Left renal pelvis (tissue), 4 donors: Measurements from ENCODE around the gene THBS3. TPM values are rescaled to one million over a fixed set of nuclear protein-coding genes. Genes with fewer than 3 reads are reported as not detected.
"Not testable (repeated sequence)": the region's sequence is repeated elsewhere in the genome, so short reads cannot be mapped to it uniquely, and the experiment has no call there.

Experiments used
- DNase-seq, 4 donors: peaks; one replicate each; pipeline ENCODE4 v3.0.0-alpha.2; 2013; ENCODE audit warnings: low read depth in 4 of 4, low spot score in 3 of 4
- polyA plus RNA-seq, 4 donors: library from polyadenylated mRNA; unstranded; fragments of 120-200 nt; gene quantifications; one replicate each; pipeline ENCODE4 v1.2.1, GENCODE V29; 2013; ENCODE audit not compliant: insufficient read length in 4 of 4

THBS3 gene
- polyA plus RNA-seq, 4 donors = 27.7 to 52.9 (median 46.5) TPM

- DNase-seq = no peak
Observed at GRCh38 chr1:155176544-155177071, 31.1 kb downstream of the THBS3 start.

DNA sequence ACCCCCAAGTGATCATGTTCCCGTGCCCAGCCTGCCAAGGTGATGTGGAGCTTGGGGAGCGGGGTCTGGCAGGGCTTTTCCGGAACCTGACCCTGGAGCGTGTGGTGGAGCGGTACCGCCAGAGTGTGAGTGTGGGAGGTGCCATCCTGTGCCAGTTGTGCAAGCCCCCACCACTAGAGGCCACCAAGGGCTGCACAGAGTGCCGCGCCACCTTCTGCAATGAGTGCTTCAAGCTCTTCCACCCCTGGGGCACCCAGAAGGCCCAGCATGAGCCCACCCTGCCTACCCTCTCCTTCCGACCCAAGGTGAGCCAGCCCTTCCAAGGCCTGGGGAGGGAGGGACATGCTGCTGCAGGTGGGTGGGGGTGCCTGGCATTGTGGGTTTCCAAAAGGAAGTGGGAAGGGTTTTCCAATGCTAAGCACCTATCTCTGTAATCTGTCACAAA is 31.7 kb downstream of the THBS3 start:
- no peak for DNase-seq

DNA sequence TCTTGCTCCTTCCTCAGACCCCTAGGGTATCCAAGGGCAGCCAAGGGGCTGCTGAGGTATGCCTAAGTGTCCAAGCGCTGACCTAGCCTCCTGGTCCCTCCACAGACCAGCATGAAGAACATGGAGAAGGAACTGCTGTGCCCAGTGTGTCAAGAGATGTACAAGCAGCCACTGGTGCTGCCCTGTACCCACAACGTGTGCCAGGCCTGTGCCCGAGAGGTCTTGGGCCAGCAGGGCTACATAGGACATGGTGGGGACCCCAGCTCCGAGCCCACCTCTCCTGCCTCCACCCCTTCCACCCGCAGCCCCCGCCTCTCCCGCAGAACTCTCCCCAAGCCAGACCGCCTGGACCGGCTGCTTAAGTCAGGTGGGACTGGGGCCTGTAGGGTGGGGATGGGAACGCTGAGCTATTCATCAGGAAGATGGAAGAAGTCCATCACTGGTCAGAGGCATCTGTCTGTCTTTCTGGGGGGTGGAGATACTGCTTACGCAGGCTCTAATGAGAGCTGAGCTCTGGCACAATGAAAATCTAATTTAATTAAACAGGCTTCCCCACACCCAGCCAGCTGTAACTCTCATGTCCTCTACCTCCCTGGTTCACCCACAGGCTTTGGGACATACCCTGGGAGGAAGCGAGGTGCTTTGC is 32.3 kb downstream of the THBS3 start:
- DNase-seq = no peak

GRCh38 chr1:155174324-155175280 is 33.1 kb downstream of the THBS3 start:
- DNase-seq = no peak

- no peak for DNase-seq
Observed at GRCh38 chr1:155173478-155174323, 34.0 kb downstream of the THBS3 start, which contains the start of gene TRIM46. Gene TRIM46, plus strand, starts transcription at chr1:155173849. Its CDS starts 118 bp downstream, at chr1:155173967.

DNA sequence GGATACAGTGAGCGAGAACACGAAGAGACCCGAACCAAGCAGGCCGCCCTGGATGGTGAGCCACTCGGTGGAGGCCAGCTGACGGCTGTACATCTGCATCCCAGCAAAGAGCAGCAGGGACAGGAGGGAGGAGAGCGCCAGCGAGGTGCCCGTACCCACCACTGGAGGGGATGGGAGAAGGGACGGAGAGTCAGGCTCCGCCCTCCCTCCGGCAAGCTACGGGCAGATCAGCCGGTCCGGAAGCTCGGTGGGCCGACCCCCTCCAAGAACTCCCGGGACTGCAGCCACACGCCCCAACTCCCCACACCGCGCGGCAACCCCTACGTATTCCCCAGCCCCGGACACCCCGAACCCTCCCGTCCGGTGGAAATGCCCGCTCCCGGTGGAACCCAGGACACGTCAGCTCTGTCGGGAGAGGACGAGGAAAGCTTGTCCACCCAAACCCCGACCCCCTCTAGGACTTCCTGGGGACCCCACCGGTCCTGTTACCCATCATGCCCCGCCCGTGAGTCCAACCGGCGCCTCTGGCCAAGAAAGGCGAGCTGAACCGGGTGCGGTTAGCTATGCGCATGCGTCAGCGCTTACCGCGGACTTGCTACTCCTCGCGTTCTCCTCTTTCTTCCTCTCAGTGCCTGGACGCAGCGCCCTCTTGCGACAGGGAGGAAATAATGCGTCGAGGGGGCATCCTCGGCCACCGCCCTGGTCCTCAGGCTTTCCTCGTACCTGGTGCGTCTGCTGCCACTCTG is 34.8 kb downstream of the THBS3 start, which contains the start of gene KRTCAP2:
KRTCAP2 (minus strand) TSS at position 573 of the 746 bp plus-strand sequence; CDS start at position 493, 80 bp downstream.
- DNase-seq = peak in 3 of 4 donors; percentile 88 to 92 (median 92)

- no peak for DNase-seq
Observed at GRCh38 chr1:155171836-155172731, 35.6 kb downstream of the THBS3 start.

DNA sequence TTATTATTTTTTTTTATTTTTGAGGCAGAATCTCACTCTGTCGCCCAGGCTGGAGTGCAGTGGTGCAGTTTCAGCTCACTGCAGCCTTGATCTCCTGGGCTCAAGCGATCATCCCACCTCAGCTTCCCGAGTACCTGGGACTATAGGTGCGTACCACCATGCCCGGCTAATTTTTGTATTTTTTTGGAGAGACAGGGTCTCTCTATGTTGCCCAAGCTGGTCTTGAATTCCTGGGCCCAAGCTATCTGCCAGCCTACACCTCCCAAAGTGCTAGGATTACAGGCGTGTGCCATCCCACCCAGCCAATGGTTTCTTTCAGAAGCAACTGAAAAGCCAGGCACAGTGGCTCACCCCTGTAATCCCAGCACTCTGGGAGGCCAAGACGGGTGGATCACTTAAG is 36.9 kb downstream of the THBS3 start:
- DNase-seq = no peak

DNA sequence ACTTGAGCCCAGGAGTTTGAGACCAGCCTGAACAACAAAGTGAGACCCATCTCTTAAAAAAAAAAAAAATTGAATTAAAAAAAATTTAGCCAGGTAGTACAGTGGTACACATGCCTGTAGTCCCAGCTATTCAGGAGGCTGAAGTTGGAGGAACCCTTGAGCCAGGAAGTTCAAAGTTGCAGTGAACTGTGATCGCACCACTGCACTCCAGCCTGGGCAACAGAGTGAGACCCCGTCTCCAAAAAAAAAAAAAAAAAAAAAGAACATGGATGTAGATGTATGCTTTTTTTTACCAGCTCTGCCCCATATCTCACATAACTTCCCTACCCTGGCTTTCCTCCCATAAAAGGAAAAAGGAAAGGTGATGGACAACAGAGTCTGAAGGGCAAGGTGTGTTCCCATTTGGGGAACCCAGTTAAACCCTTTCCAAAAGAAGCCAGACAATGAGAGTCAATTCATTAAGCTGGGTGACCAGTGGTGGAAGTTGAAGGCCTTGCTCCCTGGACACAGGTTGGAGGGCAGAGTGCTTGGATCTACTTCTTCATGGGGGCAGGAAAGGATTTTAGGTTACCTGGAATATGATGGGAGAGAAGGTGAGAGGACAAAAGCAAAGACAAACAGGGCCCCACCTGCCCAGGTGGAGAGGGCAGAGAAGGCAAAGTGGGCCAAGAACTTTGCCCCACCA is 37.5 kb downstream of the THBS3 start:
- DNase-seq = no peak

GRCh38 chr1:155169541-155169940 is 38.2 kb downstream of the THBS3 start:
- no peak for DNase-seq

- DNase-seq = no peak
Observed at GRCh38 chr1:155168456-155169210, 39.1 kb downstream of the THBS3 start.

- DNase-seq = not testable (repeated sequence)
Observed at GRCh38 chr1:155168105-155168445, 39.6 kb downstream of the THBS3 start.

- DNase-seq = no peak
Observed at GRCh38 chr1:155167166-155168104, 40.3 kb downstream of the THBS3 start.

- DNase-seq = peak in 1 of 4 donors; percentile 43
Observed at GRCh38 chr1:155166471-155167165, 41.1 kb downstream of the THBS3 start.

DNA sequence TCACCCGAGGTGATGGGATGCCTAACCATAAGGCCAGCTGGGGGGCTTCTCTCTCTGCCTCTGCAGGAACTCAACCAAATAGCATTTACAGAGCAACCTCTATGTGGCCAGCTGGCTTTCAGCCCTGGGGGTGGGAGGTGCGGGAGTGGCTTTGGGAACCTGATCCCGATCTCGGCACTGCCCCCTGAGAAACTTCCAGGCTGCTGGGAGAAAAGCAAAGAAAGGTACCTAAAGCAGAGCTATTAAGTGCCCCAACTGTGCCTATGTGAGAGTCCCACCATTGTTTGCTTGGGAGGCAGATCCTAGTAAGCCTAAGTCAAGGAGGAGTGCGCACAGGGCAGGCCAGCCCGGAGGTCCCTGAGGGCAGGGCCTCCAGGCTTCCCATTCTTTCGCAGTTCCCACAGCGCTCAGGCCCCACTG is 41.6 kb downstream of the THBS3 start:
- DNase-seq = no peak

DNA sequence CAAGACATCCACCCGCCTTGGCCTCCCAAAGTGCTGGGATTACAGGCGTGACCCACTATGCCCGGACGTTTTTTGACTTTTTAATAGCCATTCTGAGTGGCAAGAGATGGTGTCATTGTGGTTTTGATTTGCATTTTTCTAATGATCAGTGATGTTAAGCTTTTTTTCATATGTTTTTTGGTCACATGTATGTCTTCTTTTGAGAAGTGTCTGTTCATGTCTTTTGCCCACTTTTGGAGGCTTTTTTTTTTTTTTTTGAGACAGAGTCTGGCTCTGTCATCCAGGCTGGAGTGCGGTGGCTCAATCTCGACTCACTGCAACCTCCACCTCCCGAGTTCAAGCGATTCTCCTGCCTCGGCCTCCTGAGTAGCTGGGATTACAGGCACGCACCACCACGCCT is 43.1 kb downstream of the THBS3 start:
- not testable (repeated sequence) for DNase-seq
